HFFc6 (cell line): Measurements from ENCODE around the gene OS9. TPM values are rescaled to one million over a fixed set of nuclear protein-coding genes. Genes with fewer than 3 reads are reported as not detected.
A peak's percentile ranks its signal among the peaks of the same experiment; 100 is the strongest.
"Not testable (repeated sequence)": the region's sequence is repeated elsewhere in the genome, so short reads cannot be mapped to it uniquely, and the experiment has no call there.

Source experiments
- DNase-seq: peaks from one replicate; pipeline ENCODE4 v3.0.0-alpha.2; 2018
- H3K27ac Mint-ChIP-seq: 2 replicates; pipeline ENCODE4 v1.8.0; 2020; ENCODE audit warnings: mild to moderate bottlenecking, mixed read lengths
- H3K27me3 Mint-ChIP-seq: 2 replicates; pipeline ENCODE4 v1.8.0; 2021; ENCODE audit warnings: mild to moderate bottlenecking, moderate library complexity, mixed read lengths; ENCODE audit not compliant: insufficient read depth
- H3K36me3 Mint-ChIP-seq: 2 replicates; pipeline ENCODE4 v1.8.0; 2021; ENCODE audit warnings: low read depth, mixed read lengths
- H3K4me1 Mint-ChIP-seq: 2 replicates; pipeline ENCODE4 v1.8.0; 2020; ENCODE audit warnings: low read depth, mixed read lengths
- H3K4me3 Mint-ChIP-seq: 2 replicates; pipeline ENCODE4 v1.8.0; 2020; ENCODE audit warnings: mild to moderate bottlenecking, moderate library complexity, mixed read lengths
- H3K9me3 Mint-ChIP-seq: 2 replicates; pipeline ENCODE4 v1.8.0; 2020; ENCODE audit warnings: mild to moderate bottlenecking, mixed read lengths
- long read RNA-seq: library from polyadenylated mRNA; unstranded; transcript quantifications from one replicate; pipeline ENCODE4 v2.0.0, GENCODE V29; 2019
- total RNA-seq, 6 experiments: library from RNA; stranded (reverse); fragmentation: NEBNext Ultra II Directional; extraction: Animal tissue kit (Norgen Biotek cat#: 25700); gene quantifications; 2 replicates in 1 of 6; 3 replicates in 5 of 6; pipeline ENCODE4 v1.2.3, GENCODE V29; 2021
- TF ChIP-seq, protein P1 (sequence below): fragments of 200-600 bp; sonication (generic); IDR thresholded peaks from 2 replicates; pipeline ENCODE4 v1.5.0; 2021; ENCODE audit warnings: antibody characterized with exemption, mild to moderate bottlenecking

The OS9 gene, protein sequence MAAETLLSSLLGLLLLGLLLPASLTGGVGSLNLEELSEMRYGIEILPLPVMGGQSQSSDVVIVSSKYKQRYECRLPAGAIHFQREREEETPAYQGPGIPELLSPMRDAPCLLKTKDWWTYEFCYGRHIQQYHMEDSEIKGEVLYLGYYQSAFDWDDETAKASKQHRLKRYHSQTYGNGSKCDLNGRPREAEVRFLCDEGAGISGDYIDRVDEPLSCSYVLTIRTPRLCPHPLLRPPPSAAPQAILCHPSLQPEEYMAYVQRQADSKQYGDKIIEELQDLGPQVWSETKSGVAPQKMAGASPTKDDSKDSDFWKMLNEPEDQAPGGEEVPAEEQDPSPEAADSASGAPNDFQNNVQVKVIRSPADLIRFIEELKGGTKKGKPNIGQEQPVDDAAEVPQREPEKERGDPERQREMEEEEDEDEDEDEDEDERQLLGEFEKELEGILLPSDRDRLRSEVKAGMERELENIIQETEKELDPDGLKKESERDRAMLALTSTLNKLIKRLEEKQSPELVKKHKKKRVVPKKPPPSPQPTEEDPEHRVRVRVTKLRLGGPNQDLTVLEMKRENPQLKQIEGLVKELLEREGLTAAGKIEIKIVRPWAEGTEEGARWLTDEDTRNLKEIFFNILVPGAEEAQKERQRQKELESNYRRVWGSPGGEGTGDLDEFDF
- total RNA-seq = 100 to 1,000 TPM; 150 to 158 (median 156) TPM
- long read RNA-seq, transcript OS9-203 (14 exons, 2,457 nt) = minor isoform, 18 of 180 reads
- long read RNA-seq, transcript OS9-201 (14 exons, 2,505 nt) = minor isoform, 20 of 180 reads
- long read RNA-seq, transcript OS9-220 (14 exons, 2,135 nt) = major isoform, 59 of 180 reads
- long read RNA-seq, transcript OS9-202 (15 exons, 2,691 nt) = minor isoform, 27 of 180 reads
- long read RNA-seq, partial matches to known transcripts = 18 of 180 reads
- long read RNA-seq, other reads (novel, unspliced or antisense) = 33 of 180 reads

DNA sequence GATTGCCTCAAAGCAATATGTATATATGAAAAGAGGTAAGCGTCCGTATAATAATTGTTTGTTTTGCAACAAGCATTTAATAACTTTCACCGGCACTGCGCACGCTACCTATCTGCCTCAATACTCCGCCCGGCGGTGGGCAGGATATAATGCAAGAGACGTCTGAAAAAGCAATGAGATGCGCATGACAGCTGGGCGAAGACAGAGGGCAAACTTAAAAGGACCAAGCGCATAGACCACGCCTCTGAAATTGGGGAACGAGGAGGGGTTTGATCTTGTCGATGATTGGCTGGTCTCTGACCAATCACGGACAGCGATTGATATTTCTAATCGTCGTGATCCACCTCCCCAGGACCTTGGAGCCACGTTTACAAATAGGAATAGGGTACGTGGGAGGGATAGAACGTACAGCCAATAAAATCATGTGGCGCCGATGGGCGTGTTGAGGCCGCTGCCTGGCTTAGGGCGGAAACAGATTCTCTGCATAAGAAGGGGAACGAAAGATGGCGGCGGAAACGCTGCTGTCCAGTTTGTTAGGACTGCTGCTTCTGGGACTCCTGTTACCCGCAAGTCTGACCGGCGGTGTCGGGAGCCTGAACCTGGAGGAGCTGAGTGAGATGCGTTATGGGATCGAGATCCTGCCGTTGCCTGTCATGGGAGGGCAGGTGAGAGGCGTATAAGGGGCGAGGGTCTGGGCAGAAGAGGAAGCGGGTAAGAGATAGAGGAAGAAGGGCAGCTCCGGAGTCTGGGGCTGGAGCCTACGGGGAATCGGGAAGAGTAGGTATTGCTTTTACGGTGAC is at the start of gene OS9:
Gene OS9 (plus strand): TSS at position 474 of the 800 bp plus-strand sequence. CDS start 30 bp downstream, at position 504.
- peaks cover 26% of the 10 kb centered on the region for H3K36me3 Mint-ChIP-seq
- peak; percentile 100 for DNase-seq
- no peak within 1 kb of the TSS for H3K27ac Mint-ChIP-seq

DNA sequence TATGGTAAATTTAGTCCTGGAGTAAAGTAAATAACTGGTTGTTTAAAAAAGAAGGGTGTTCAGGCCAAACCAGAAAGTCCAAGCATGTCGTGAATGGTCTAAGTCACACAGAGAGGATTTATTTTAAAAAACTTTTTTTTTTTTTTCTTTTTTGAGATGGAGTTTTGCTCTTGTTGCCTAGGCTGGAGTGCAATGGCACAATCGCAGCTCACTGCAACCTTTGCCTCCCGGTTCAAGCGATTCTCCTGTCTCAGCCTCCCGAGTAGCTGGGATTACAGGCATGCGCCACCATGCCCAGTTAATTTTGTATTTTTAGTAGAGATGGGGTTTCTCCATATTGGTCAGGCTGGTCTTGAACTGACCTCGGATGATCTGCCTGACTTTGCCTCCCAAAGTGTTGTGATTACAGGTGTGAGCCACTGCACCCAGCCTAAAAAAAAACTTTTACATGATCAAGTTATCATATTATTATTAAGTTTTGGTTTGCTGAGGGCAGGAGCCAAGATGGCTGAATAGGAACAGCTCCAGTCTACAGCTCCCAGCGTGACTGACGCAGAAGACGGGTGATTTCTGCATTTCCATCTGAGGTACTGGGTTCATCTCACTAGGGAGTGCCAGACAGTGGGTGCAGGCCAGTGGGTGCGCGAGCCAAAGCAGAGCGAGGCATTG is 47.8 kb upstream of the OS9 start:
- H3K27ac Mint-ChIP-seq, H3K27me3 Mint-ChIP-seq, H3K4me1 Mint-ChIP-seq, H3K36me3 Mint-ChIP-seq, H3K4me3 Mint-ChIP-seq: not testable (repeated sequence)
- peak; percentile 35 for DNase-seq
- H3K9me3 Mint-ChIP-seq = peaks cover 20% of the 10 kb centered on the region

More for the DNA sequence above, at the start of gene OS9:
- Mint-ChIP-seq H3K4me3 (no peak within 1 kb of the TSS), H3K27me3 (no peaks in the 10 kb centered on the region; the same call in 1 of the 2 replicates), H3K4me1 (no peaks in the 10 kb centered on the region), H3K9me3 (no peaks in the 10 kb centered on the region)
- TF ChIP-seq, protein P1, sequence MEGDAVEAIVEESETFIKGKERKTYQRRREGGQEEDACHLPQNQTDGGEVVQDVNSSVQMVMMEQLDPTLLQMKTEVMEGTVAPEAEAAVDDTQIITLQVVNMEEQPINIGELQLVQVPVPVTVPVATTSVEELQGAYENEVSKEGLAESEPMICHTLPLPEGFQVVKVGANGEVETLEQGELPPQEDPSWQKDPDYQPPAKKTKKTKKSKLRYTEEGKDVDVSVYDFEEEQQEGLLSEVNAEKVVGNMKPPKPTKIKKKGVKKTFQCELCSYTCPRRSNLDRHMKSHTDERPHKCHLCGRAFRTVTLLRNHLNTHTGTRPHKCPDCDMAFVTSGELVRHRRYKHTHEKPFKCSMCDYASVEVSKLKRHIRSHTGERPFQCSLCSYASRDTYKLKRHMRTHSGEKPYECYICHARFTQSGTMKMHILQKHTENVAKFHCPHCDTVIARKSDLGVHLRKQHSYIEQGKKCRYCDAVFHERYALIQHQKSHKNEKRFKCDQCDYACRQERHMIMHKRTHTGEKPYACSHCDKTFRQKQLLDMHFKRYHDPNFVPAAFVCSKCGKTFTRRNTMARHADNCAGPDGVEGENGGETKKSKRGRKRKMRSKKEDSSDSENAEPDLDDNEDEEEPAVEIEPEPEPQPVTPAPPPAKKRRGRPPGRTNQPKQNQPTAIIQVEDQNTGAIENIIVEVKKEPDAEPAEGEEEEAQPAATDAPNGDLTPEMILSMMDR = peak; percentile 81

DNA sequence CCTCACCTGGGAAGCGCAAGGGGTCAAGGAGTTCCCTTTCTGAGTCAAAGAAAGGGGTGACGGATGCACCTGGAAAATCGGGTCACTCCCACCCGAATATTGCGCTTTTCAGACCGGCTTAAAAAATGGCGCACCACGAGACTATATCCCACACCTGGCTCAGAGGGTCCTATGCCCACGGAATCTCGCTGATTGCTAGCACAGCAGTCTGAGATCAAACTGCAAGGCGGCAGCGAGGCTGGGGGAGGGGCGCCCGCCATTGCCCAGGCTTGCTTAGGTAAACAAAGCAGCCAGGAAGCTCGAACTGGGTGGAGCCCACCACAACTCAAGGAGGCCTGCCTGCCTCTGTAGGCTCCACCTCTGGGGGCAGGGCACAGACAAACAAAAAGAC is 47.3 kb upstream of the OS9 start:
- H3K4me3 Mint-ChIP-seq, H3K4me1 Mint-ChIP-seq, H3K36me3 Mint-ChIP-seq, H3K27ac Mint-ChIP-seq, H3K27me3 Mint-ChIP-seq, DNase-seq: not testable (repeated sequence)
- peaks cover 20% of the 10 kb centered on the region for H3K9me3 Mint-ChIP-seq

DNA sequence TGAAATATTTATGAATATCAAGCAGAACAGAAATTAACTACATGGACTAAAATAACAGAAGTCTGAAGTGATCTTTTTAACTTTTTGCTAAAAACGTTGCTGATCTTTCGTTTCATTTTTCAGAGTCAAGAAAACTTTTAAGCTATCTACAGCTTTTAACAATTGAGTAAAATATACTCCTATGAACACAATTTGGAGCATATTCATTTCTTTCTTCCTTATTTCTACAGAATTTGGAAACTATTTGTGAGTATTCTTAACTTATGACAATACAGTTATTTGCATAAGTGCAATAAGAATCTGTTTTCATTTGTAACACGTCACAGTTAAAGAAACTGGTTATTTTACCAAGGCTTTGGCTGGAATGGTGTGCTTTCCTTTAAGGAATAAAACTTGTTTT is 39.9 kb upstream of the OS9 start:
- no peaks in the 10 kb centered on the region for H3K4me1 Mint-ChIP-seq
- H3K9me3 Mint-ChIP-seq = peaks cover 17% of the 10 kb centered on the region; the same call in 1 of the 2 replicates
- peaks cover 9% of the 10 kb centered on the region for H3K36me3 Mint-ChIP-seq
- TF ChIP-seq, protein P1 = no peak
- no peak for DNase-seq
- H3K27me3 Mint-ChIP-seq = peaks cover 19% of the 10 kb centered on the region
- H3K4me3 Mint-ChIP-seq = no peak overlapping the region
- no peak overlapping the region for H3K27ac Mint-ChIP-seq

DNA sequence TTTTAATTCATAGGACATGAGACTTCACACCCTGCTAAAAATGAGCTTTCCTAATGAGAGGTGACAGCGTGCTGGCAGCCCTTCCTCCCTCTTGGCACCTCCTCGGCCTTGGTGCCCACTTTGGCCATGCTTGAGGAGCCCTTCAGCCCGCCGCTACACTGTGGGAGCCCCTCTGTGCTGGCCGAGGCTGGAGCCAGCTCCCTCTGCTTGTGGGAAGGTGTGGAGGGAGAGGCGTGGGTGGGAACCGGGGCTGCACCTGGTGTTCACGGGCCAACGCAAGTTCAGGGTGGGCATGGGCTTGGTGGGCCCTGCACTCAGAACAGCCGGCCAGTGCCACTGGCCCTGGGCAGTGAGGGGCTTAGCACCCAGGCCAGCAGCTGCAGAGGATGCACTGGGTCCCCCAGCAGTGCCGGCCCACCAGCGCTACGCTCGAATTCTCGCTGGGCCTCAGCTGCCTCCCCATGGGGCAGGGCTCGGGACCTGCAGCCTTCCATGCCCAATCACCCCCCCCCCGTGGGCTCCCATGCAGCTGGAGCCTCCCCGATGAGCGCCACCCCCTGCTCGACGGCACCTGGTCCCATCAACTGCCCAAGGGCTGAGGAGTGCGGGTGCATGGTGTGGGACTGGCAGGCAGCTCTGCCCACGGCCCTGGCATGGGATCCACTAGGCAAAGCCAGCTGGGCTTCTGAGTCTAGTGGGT is 38.2 kb upstream of the OS9 start:
- H3K4me1 Mint-ChIP-seq = no peaks in the 10 kb centered on the region
- no peak overlapping the region for H3K27ac Mint-ChIP-seq
- no peak overlapping the region for H3K4me3 Mint-ChIP-seq
- H3K27me3 Mint-ChIP-seq = peaks cover 21% of the 10 kb centered on the region
- peaks cover 13% of the 10 kb centered on the region for H3K36me3 Mint-ChIP-seq
- DNase-seq = no peak
- TF ChIP-seq, protein P1 = no peak
- peaks cover 17% of the 10 kb centered on the region; the same call in 1 of the 2 replicates for H3K9me3 Mint-ChIP-seq

DNA sequence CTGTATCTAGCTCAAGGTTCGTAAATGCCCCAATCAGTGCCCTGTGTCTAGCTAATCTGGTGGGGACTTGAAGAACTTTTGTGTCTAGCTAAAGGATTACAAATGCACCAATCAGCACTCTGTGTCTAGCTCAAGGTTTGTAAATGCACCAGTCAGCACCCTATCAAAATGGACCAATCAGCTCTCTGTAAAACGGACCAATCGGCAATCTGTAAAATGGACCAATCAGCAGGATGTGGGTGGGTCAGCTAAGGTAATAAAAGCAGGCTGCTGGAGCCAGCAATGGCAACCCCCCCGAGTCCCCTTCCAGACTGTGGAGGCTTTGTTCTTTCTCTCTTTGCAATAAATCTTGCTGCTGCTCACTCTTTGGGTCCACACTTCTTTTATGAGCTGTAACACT is 37.5 kb upstream of the OS9 start:
- H3K27me3 Mint-ChIP-seq = peaks cover 21% of the 10 kb centered on the region
- DNase-seq, H3K27ac Mint-ChIP-seq, H3K4me3 Mint-ChIP-seq, H3K4me1 Mint-ChIP-seq: not testable (repeated sequence)
- peaks cover 19% of the 10 kb centered on the region for H3K36me3 Mint-ChIP-seq
- peaks cover 22% of the 10 kb centered on the region for H3K9me3 Mint-ChIP-seq
